HEK293 (cell line): ENCODE data around the gene ALG6.
A peak's percentile ranks its signal among the peaks of the same experiment; 100 is the strongest.

ENCODE experiments used
- GFI1B ChIP-seq: fragments of 450-650 bp; formaldehyde crosslinking; IDR thresholded peaks from 2 replicates; pipeline ENCODE4 v1.5.1; 2016; ENCODE audit warnings: missing biosample characterization, missing genetic modification characterization
- GLI2 ChIP-seq: fragments of 450-650 bp; formaldehyde crosslinking; IDR thresholded peaks from 2 replicates; pipeline ENCODE4; 2017; ENCODE audit warnings: missing biosample characterization, missing genetic modification characterization, low read depth, borderline replicate concordance
- IKZF3 ChIP-seq: fragments of 450-650 bp; IDR thresholded peaks from 2 replicates; pipeline ENCODE4 v1.5.0; 2018; ENCODE audit warnings: missing biosample characterization, mild to moderate bottlenecking, missing genetic modification characterization, moderate library complexity
- KLF7 ChIP-seq: fragments of 450-650 bp; formaldehyde crosslinking; IDR thresholded peaks from 2 replicates; pipeline ENCODE4 v1.5.1; 2016; ENCODE audit warnings: missing biosample characterization, missing genetic modification characterization, borderline replicate concordance
- OSR2 ChIP-seq: fragments of 450-650 bp; formaldehyde crosslinking; IDR thresholded peaks from 2 replicates; pipeline ENCODE4 v1.5.1; 2016; ENCODE audit warnings: missing biosample characterization, missing genetic modification characterization
- OVOL3 ChIP-seq: fragments of 450-650 bp; formaldehyde crosslinking; IDR thresholded peaks from 2 replicates; pipeline ENCODE4 v1.5.1; 2016; ENCODE audit warnings: missing biosample characterization, missing genetic modification characterization
- TCF7L2 ChIP-seq: IDR thresholded peaks from 2 replicates; pipeline ENCODE4 v1.6.1; 2011; ENCODE audit warnings: low read depth, mild to moderate bottlenecking, inconsistent platforms, low read length, moderate library complexity, borderline replicate concordance
- ZNF132 ChIP-seq: fragments of 450-650 bp; formaldehyde crosslinking; IDR thresholded peaks from 2 replicates; pipeline ENCODE4 v1.5.1; 2017; ENCODE audit warnings: missing biosample characterization, missing genetic modification characterization, borderline replicate concordance
- ZNF140 ChIP-seq: fragments of 450-650 bp; formaldehyde crosslinking; IDR thresholded peaks from 2 replicates; pipeline ENCODE4 v1.5.1; 2016; ENCODE audit warnings: missing biosample characterization, missing genetic modification characterization
- ZNF16 ChIP-seq: fragments of 450-650 bp; formaldehyde crosslinking; IDR thresholded peaks from 2 replicates; pipeline ENCODE4 v1.5.1; 2016; ENCODE audit warnings: low read depth, missing biosample characterization, missing genetic modification characterization
- ZNF174 ChIP-seq: fragments of 450-650 bp; formaldehyde crosslinking; IDR thresholded peaks from 2 replicates; pipeline ENCODE4 v1.5.0; 2017; ENCODE audit warnings: missing biosample characterization, mild to moderate bottlenecking, missing genetic modification characterization
- ZNF19 ChIP-seq: fragments of 450-650 bp; formaldehyde crosslinking; IDR thresholded peaks from 2 replicates; pipeline ENCODE4; 2016; ENCODE audit warnings: missing biosample characterization, missing genetic modification characterization, low read depth
- ZNF223 ChIP-seq: fragments of 450-650 bp; formaldehyde crosslinking; IDR thresholded peaks from 2 replicates; pipeline ENCODE4 v1.5.1; 2016; ENCODE audit warnings: missing biosample characterization, missing genetic modification characterization
- ZNF266 ChIP-seq: fragments of 450-650 bp; formaldehyde crosslinking; IDR thresholded peaks from 2 replicates; pipeline ENCODE4 v1.5.1; 2016; ENCODE audit warnings: missing biosample characterization, missing genetic modification characterization, low read depth
- ZNF341 ChIP-seq: fragments of 450-650 bp; formaldehyde crosslinking; IDR thresholded peaks from 2 replicates; pipeline ENCODE4; 2016; ENCODE audit warnings: low read depth, missing biosample characterization, missing genetic modification characterization
- ZNF426 ChIP-seq: fragments of 450-650 bp; formaldehyde crosslinking; IDR thresholded peaks from 2 replicates; pipeline ENCODE4 v1.5.1; 2017; ENCODE audit warnings: missing biosample characterization, missing genetic modification characterization, mild to moderate bottlenecking, inconsistent platforms, moderate library complexity
- ZNF514 ChIP-seq: fragments of 450-650 bp; formaldehyde crosslinking; IDR thresholded peaks from 2 replicates; pipeline ENCODE4 v1.5.1; 2016; ENCODE audit warnings: missing biosample characterization, missing genetic modification characterization
- ZNF548 ChIP-seq: fragments of 450-650 bp; formaldehyde crosslinking; IDR thresholded peaks from 2 replicates; pipeline ENCODE4 v1.5.1; 2016; ENCODE audit warnings: missing biosample characterization, missing genetic modification characterization
- ZNF555 ChIP-seq: fragments of 450-650 bp; formaldehyde crosslinking; conservative IDR thresholded peaks from 2 replicates; pipeline ENCODE4 v1.5.1; 2017; ENCODE audit warnings: missing biosample characterization, mild to moderate bottlenecking, missing genetic modification characterization, inconsistent platforms
- ZNF623 ChIP-seq: fragments of 450-650 bp; formaldehyde crosslinking; IDR thresholded peaks from 2 replicates; pipeline ENCODE4 v1.5.1; 2016; ENCODE audit warnings: missing biosample characterization, missing genetic modification characterization
- ZNF785 ChIP-seq: fragments of 450-650 bp; formaldehyde crosslinking; IDR thresholded peaks from 2 replicates; pipeline ENCODE4 v1.5.1; 2016; ENCODE audit warnings: missing biosample characterization, missing genetic modification characterization
- ZNF843 ChIP-seq: fragments of 450-650 bp; formaldehyde crosslinking; IDR thresholded peaks from 2 replicates; pipeline ENCODE4 v1.5.1; 2016; ENCODE audit warnings: missing biosample characterization, missing genetic modification characterization
- TF ChIP-seq, protein P1 (sequence below): fragments of 450-650 bp; formaldehyde crosslinking; IDR thresholded peaks from 2 replicates; pipeline ENCODE4 v1.5.1; 2016; ENCODE audit warnings: missing biosample characterization, missing genetic modification characterization
- TF ChIP-seq, protein P2 (sequence below): fragments of 450-650 bp; formaldehyde crosslinking; IDR thresholded peaks from 2 replicates; pipeline ENCODE4 v1.5.1; 2016; ENCODE audit warnings: missing biosample characterization, missing genetic modification characterization
- TF ChIP-seq, protein P3 (sequence below): fragments of 450-650 bp; formaldehyde crosslinking; IDR thresholded peaks from 2 replicates; pipeline ENCODE4 v1.5.1; 2016; ENCODE audit warnings: missing biosample characterization, missing genetic modification characterization
- TF ChIP-seq, protein P4 (sequence below): fragments of 450-650 bp; formaldehyde crosslinking; IDR thresholded peaks from 2 replicates; pipeline ENCODE4 v1.5.1; 2016; ENCODE audit warnings: missing biosample characterization, missing genetic modification characterization
- TF ChIP-seq, protein P5 (sequence below): fragments of 450-650 bp; IDR thresholded peaks from 2 replicates; pipeline ENCODE4 v1.5.1; 2018; ENCODE audit warnings: missing biosample characterization, mild to moderate bottlenecking, missing genetic modification characterization
- TF ChIP-seq, protein P6 (sequence below): fragments of 450-650 bp; formaldehyde crosslinking; IDR thresholded peaks from 2 replicates; pipeline ENCODE4 v1.5.1; 2016; ENCODE audit warnings: missing biosample characterization, missing genetic modification characterization, low read depth
- TF ChIP-seq, protein P7 (sequence below): fragments of 450-650 bp; formaldehyde crosslinking; IDR thresholded peaks from 2 replicates; pipeline ENCODE4 v1.5.1; 2016; ENCODE audit warnings: missing biosample characterization, missing genetic modification characterization, low read depth

ALG6 gene

DNA sequence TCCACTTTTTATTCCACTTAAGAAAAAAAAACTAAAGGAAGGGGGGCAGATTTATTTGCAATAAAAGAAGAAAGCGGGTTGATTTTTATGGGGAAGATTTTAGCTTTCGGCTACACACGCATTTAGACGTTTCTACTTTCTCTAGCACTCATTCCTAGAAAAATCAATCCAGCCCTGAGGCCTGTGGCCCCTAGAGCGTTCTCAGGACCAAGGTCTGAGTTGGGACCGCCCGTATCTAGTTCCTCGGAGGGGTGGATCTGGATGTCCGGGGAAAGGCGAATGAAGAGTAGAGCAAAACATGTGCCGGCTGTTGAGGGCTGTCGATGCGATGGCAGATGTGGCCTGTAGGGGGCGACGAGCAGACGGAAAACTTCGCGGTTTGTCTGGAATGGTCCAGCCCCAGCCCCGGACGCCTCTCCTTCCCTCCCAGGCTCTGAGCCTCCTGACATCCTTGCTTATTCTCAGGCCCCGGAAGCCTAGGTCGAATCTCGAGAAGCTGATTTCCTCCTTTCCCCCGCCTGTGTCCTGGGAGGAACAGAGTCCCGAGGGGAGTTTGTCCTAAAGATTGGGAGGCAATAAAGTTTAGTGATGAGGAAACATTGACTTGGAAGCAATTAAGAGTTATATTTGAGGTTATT, 39.9 kb upstream of the ALG6 start (continued):
- TF ChIP-seq ZNF19 (tag by site-specific recombination) (no peak), OVOL3 (tag by site-specific recombination) (no peak), ZNF514 (tag by site-specific recombination) (no peak), TCF7L2 (no peak), ZNF843 (tag by site-specific recombination) (no peak), OSR2 (tag by site-specific recombination) (no peak), GFI1B (tag by site-specific recombination) (no peak), ZNF555 (tag by site-specific recombination) (no peak), ZNF223 (tag by site-specific recombination) (no peak), ZNF623 (tag by site-specific recombination) (no peak), ZNF174 (no peak), ZNF341 (tag by site-specific recombination) (peak; percentile 77), ZNF266 (tag by site-specific recombination) (no peak), IKZF3 (tag by site-specific recombination) (peak; percentile 70), ZNF785 (tag by site-specific recombination) (no peak), ZNF16 (tag by site-specific recombination) (no peak), ZNF548 (tag by site-specific recombination) (no peak), KLF7 (no peak), GLI2 (tag by site-specific recombination) (no peak), ZNF426 (no peak), ZNF132 (tag by site-specific recombination) (no peak), ZNF140 (no peak)
- TF ChIP-seq, protein P1, sequence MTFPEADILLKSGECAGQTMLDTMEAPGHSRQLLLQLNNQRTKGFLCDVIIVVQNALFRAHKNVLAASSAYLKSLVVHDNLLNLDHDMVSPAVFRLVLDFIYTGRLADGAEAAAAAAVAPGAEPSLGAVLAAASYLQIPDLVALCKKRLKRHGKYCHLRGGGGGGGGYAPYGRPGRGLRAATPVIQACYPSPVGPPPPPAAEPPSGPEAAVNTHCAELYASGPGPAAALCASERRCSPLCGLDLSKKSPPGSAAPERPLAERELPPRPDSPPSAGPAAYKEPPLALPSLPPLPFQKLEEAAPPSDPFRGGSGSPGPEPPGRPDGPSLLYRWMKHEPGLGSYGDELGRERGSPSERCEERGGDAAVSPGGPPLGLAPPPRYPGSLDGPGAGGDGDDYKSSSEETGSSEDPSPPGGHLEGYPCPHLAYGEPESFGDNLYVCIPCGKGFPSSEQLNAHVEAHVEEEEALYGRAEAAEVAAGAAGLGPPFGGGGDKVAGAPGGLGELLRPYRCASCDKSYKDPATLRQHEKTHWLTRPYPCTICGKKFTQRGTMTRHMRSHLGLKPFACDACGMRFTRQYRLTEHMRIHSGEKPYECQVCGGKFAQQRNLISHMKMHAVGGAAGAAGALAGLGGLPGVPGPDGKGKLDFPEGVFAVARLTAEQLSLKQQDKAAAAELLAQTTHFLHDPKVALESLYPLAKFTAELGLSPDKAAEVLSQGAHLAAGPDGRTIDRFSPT (tag by site-specific recombination) = no peak
- TF ChIP-seq, protein P2, sequence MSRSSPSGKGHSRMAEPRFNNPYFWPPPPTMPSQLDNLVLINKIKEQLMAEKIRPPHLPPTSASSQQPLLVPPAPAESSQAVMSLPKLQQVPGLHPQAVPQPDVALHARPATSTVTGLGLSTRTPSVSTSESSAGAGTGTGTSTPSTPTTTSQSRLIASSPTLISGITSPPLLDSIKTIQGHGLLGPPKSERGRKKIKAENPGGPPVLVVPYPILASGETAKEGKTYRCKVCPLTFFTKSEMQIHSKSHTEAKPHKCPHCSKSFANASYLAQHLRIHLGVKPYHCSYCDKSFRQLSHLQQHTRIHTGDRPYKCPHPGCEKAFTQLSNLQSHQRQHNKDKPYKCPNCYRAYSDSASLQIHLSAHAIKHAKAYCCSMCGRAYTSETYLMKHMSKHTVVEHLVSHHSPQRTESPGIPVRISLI = no peak
- TF ChIP-seq, protein P3, sequence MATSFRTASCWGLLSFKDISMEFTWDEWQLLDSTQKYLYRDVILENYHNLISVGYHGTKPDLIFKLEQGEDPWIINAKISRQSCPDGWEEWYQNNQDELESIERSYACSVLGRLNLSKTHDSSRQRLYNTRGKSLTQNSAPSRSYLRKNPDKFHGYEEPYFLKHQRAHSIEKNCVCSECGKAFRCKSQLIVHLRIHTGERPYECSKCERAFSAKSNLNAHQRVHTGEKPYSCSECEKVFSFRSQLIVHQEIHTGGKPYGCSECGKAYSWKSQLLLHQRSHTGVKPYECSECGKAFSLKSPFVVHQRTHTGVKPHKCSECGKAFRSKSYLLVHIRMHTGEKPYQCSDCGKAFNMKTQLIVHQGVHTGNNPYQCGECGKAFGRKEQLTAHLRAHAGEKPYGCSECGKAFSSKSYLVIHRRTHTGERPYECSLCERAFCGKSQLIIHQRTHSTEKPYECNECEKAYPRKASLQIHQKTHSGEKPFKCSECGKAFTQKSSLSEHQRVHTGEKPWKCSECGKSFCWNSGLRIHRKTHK = no peak
- TF ChIP-seq, protein P4, sequence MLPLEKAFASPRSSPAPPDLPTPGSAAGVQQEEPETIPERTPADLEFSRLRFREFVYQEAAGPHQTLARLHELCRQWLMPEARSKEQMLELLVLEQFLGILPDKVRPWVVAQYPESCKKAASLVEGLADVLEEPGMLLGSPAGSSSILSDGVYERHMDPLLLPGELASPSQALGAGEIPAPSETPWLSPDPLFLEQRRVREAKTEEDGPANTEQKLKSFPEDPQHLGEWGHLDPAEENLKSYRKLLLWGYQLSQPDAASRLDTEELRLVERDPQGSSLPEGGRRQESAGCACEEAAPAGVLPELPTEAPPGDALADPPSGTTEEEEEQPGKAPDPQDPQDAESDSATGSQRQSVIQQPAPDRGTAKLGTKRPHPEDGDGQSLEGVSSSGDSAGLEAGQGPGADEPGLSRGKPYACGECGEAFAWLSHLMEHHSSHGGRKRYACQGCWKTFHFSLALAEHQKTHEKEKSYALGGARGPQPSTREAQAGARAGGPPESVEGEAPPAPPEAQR (tag by site-specific recombination) = no peak
- TF ChIP-seq, protein P5, sequence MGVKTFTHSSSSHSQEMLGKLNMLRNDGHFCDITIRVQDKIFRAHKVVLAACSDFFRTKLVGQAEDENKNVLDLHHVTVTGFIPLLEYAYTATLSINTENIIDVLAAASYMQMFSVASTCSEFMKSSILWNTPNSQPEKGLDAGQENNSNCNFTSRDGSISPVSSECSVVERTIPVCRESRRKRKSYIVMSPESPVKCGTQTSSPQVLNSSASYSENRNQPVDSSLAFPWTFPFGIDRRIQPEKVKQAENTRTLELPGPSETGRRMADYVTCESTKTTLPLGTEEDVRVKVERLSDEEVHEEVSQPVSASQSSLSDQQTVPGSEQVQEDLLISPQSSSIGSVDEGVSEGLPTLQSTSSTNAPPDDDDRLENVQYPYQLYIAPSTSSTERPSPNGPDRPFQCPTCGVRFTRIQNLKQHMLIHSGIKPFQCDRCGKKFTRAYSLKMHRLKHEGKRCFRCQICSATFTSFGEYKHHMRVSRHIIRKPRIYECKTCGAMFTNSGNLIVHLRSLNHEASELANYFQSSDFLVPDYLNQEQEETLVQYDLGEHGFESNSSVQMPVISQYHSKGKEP (tag by site-specific recombination) = no peak
- TF ChIP-seq, protein P6, sequence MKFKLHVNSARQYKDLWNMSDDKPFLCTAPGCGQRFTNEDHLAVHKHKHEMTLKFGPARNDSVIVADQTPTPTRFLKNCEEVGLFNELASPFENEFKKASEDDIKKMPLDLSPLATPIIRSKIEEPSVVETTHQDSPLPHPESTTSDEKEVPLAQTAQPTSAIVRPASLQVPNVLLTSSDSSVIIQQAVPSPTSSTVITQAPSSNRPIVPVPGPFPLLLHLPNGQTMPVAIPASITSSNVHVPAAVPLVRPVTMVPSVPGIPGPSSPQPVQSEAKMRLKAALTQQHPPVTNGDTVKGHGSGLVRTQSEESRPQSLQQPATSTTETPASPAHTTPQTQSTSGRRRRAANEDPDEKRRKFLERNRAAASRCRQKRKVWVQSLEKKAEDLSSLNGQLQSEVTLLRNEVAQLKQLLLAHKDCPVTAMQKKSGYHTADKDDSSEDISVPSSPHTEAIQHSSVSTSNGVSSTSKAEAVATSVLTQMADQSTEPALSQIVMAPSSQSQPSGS (tag by site-specific recombination) = no peak
- TF ChIP-seq, protein P7, sequence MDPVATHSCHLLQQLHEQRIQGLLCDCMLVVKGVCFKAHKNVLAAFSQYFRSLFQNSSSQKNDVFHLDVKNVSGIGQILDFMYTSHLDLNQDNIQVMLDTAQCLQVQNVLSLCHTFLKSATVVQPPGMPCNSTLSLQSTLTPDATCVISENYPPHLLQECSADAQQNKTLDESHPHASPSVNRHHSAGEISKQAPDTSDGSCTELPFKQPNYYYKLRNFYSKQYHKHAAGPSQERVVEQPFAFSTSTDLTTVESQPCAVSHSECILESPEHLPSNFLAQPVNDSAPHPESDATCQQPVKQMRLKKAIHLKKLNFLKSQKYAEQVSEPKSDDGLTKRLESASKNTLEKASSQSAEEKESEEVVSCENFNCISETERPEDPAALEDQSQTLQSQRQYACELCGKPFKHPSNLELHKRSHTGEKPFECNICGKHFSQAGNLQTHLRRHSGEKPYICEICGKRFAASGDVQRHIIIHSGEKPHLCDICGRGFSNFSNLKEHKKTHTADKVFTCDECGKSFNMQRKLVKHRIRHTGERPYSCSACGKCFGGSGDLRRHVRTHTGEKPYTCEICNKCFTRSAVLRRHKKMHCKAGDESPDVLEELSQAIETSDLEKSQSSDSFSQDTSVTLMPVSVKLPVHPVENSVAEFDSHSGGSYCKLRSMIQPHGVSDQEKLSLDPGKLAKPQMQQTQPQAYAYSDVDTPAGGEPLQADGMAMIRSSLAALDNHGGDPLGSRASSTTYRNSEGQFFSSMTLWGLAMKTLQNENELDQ (tag by site-specific recombination) = no peak
